Measurements from ENCODE around the gene BDNF. TPM values are rescaled to one million over a fixed set of nuclear protein-coding genes. Genes with fewer than 3 reads are reported as not detected.

The BDNF gene
- total RNA-seq: 9.1 and 15.6 TPM in 2 replicates

DNA sequence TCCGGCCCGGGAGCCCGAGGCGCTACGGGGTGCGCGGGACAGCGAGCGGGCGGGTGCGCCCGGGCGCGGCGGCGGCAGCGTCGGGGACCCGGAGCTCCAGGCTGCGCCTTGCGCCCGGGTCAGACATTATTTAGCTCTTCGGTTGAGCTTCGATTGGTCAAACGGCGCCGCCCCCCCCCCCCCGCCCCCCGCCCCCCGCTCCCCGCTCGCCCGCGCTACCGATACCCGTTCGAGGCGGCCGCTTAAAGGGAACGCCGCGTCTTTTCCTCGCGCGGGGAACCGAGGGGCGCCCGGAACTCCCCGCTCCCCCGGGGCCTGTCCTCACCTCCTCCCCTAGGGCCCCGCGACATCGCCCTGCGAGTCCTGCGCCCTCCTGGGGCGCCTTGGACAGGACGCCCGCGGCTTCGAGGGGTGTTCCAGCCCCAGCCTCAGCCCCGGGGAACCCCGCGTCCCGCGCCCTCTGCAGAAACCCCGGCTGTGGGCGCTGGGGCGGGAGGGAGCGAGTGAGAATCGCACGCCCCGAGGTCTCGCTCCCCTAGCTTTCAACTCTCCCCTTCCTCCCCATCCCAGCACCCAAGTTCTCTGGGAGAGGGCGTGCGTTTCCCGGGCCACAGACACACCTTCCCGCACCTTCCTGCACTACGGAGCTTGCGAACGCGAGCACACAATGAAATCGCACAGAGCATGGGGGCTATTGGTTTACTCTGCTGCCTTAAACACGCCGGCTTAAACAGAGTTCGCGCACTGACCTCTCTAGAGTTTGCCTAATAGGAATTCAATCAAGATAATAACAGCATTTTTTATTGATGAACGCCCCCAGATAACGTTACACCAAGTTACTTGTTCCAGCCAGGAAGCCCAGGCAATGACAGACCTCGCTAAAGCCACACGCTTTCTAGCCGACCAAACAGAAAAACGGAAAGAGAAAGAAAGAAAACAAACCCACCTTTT is at the start of gene BDNF:
TSS of gene BDNF (minus strand) at position 105 of the 951 bp plus-strand sequence. CDS start 41,891 bp downstream, outside the sequence.

Other genes with a start within 250 kb of the BDNF start
- gene LGR4, start 227.7 kb downstream of the BDNF start, total RNA-seq: 5.3 and 8.6 TPM in 2 replicates
- 33.7 and 42.2 TPM in 2 replicates for gene LIN7C, start 193.7 kb downstream of the BDNF start, total RNA-seq

Measured in epithelial cell of alveolus of lung (primary cell).